ENCODE measurements around the gene ACOT4.
A peak's percentile ranks its signal among the peaks of the same experiment; 100 is the strongest.
"Not testable (repeated sequence)": the region's sequence is repeated elsewhere in the genome, so short reads cannot be mapped to it uniquely, and the experiment has no call there.

ACOT4 gene

DNA sequence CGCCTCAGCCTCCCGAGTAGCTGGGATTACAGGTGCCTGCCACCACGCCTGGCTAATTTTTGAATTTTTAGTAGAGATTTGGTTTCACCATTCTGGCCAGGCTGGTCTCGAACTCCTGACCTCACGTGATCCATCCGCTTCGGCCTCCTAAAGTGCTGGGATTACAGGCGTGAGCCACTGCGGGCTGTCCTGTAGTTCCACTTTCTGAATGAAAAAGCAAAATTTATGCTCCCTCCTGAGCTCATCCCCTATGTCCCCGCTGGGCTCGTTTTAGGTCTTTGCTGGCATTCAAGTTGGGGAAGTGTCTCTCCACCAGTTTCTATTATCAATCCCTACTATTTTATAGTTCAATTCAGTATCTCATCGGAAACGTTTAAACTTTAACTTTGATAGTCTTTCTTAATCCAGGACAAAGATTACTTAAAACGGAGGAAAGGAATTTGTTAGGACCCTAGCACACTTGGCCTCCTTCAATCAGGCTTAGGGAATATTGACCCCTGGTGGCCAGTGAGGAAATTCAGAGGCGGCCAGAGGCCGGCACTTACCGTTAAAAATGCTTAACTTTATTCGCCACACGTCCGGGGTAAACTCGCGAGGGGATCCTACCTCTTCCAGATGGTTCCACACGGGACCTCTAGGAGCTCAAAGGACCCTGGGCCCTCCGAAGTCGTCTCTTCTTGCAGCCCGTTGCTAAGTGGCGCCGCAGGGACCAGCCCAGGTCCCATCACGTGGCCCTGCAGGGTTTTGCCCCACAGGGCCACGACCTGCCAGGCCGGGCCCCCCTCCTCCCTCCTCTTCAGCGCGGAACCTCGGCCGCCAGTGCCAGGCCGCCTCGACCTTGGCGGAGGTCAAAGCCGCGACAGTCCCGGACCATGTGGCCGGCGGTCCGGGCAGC is 41.7 kb downstream of the ACOT4 start:
- DNase-seq (ENCODE audit: low read depth), result peak; percentile 21

DNA sequence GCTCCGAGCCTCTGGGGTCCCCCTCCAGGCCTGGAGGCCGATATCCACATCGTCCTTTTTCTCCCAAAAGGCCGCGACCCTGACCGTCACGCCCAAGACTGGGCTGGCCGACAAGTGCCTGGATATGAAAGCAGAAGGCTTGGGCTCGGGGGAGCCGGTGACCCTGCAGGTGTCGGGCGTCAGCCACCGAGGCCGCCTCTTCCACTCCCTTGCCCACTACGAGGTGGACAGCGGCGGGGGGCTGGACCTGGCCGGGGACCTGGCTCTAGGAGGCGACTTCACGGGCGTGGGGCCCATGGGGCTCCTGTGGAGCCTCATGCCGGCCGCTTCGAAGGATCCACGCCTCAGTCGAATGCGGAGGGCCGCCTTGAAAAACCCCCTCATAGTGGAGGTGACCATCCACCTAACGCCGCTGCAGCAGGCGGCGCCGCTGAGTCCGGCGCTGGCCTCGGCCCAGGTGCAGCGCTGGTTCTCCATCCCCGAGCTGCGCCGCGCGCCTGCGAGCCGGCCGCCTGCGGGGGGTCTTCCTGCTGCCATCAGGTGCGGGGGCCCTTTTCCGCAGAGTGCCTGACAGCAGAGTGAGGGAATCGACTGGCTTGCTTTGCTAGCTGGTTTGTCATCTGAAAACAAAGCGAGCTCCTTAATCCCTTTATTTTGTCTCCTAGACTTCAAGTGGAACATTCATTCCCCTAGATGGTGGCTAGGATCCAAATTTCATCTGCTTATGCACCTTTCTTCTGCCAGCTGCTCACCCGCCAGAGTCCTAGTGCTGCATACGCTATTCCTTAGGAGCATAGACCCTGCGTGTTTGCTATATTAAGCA is 42.5 kb downstream of the ACOT4 start:
- DNase-seq (ENCODE audit: low read depth), result no peak

DNA sequence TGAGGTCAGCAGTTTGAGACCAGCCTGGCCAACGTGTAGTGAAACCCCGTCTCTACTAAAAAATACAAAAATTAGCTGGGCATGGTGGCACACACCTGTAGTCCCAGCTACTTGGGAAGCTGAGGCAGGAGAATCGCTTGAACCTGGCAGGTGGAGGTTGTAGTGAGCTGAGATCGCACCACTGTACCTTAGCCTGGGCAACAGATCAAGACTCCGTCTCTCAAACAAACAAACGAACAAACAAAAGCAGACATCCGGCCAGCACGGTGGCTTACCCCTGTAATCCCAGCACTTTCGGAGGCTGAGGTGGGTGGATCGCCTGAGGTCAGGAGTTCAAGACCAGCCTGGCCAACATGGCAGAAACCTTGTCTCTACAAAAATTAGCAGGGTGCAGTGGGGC is 44.7 kb downstream of the ACOT4 start:
- not testable (repeated sequence) for DNase-seq (ENCODE audit: low read depth)

DNA sequence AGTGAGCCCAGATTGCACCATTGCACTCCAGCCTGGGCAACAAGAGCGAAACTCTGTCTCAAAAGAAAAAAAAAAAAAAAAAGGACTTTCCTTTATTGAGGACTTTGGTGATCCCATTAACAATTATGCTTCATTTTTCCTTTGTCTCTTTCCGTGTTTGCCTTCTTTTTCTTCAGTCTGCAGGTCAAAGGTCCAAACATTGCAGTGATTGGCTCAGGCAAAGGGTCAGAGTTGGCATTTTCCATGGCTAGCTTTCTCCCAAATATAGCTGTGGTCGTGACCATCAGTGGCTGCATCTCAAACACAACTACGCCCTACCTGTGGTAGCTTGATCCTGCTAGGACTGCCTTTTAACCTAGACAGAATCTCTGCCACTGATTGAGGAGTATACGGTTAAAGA is 46.2 kb downstream of the ACOT4 start:
- no peak for DNase-seq (ENCODE audit: low read depth)

DNA sequence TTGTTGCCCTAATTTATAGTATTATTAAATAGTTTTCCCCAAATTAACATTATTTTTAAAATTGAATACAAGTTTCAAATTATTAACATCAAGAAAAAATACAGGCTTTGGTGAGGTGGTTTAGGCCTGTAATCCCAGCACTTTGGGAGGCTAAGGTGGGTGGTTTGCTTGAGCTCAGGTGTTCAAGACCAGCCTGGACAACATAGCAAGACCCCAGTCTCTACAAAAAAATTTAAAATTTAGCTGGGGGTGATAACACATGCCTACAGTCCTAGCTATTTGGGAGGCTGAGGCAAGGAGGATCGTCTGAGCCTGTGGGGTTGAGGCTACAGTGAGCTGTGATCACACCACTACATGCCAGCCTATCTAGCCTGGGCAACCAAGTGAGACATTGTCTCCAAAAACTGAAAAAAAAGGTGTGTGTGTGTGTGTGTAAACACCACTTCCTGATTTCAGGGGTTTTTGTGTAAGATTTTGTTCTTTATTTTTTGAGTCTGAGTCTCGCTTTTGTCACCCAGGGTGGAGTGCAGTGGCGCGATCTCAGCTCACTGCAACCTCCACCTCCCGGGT is 49.2 kb downstream of the ACOT4 start:
- no peak for DNase-seq (ENCODE audit: low read depth)

DNA sequence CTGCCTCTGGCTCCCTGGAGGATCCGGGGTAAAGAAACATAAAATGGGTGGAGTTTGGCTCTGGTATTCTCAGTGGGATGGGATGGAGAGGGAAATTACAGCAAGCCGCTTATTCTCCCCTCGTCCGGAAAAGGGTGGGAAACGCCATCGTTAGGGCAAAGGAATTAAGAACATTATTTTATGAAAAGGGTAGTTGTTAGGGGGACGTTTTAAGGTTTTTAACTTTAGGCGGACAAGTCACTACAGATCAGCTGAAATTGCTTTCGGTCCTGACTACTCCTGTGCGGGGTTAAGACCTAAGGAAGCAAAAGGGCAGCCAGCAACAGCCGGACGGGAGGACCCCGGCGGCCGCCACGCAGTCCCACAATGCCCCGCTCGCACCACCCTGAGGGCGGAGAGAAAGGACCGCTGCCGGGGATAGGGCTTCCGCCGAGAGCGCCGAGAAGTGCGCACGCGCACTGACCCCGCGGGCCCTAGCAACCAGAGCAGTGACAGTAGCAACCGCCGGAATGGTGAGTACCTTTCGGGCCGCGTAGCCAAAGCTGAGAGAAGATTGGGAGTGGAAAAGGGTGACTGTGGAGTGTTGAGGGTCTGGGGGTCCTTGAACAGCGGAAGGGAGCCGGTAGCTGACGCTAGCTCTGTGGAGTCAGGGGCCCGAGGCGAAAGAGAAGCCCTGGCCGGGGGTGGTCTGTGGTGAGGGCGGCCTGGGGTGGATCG is 53.0 kb downstream of the ACOT4 start, which contains the start of gene DNAL1:
DNAL1 (plus strand) TSS at position 456 of the 717 bp plus-strand sequence; CDS start at position 510, 54 bp downstream.
- DNase-seq (ENCODE audit: low read depth), result peak; percentile 77

DNA sequence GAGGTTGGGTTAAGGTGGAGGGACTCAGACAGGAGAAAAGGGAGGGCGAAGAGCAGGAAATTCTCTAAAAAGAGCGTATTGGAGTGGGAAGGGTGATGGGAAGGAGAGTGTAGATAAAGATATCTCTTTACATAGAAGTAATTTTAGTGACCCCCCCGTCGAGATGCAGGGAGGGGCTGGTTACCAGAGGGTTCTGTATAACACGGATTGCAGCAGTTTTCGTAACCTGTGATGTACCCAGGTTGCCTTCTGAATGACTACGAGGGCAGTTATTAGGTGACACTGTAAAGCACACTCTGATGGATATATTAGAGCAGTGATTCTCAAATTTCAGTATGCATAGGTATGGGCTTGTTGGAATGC is 53.6 kb downstream of the ACOT4 start:
- DNase-seq (ENCODE audit: low read depth), result no peak

All from stimulated activated CD8-positive, alpha-beta memory T cell treated with anti-CD3 and anti-CD28 coated beads, Interleukin-15, amount 100 ng/mL, for 24 hours (primary cell).